Adrenal gland (tissue), 12 donors: ENCODE results near the gene HADHA. TPM values are rescaled to one million over a fixed set of nuclear protein-coding genes. Genes with fewer than 3 reads are reported as not detected.
A peak's percentile ranks its signal among the peaks of the same experiment; 100 is the strongest.

Source experiments
- DNase-seq, 7 donors: peaks; one replicate each; pipeline ENCODE4 v3.0.0-alpha.2; 2019 to 2020
- H3K27ac ChIP-seq, 5 donors: fragments of 200-600 bp; sonication (generic) in 4 of 5; 1 replicate in 3 of 5; 2 replicates in 2 of 5; pipeline versions ENCODE4 v1.5.1 to v1.8.0; 2016 to 2020; ENCODE audit warnings: mild to moderate bottlenecking in 1 of 5
- H3K27me3 ChIP-seq: fragments of 200-600 bp; 2 replicates; pipeline ENCODE4 v1.8.0; 2021
- H3K36me3 ChIP-seq, 2 donors: fragments of 200-600 bp; replicated peaks in 1 of 2; 1 replicate in 1 of 2; 2 replicates in 1 of 2; pipeline versions ENCODE4 v1.5.1 to v1.8.0; 2018 to 2022
- H3K4me1 ChIP-seq, 2 donors: fragments of 200-600 bp; replicated peaks in 1 of 2; 1 replicate in 1 of 2; 2 replicates in 1 of 2; pipeline versions ENCODE4 v1.5.1 to v1.8.0; 2018 to 2021
- H3K4me3 ChIP-seq, 4 donors: fragments of 200-600 bp; sonication (generic) in 3 of 4; one replicate each; pipeline ENCODE4 v1.5.1; 2016 to 2018
- H3K9me3 ChIP-seq, 3 donors: fragments of 200-600 bp; sonication (generic) in 1 of 3; replicated peaks in 1 of 3; 1 replicate in 2 of 3; 2 replicates in 1 of 3; pipeline versions ENCODE4 v1.5.1 to v1.8.0; 2016 to 2021
- CTCF ChIP-seq, 6 experiments: fragments of 450-650 bp in 4 of 6; fragments of 200-600 bp in 2 of 6; sonication (generic) in 1 of 6; IDR thresholded peaks; 1 replicate in 5 of 6; 2 replicates in 1 of 6; pipeline versions ENCODE4 v1.5.1 to v1.8.0; 2016 to 2021; ENCODE audit warnings: antibody characterized with exemption in 6 of 6, mild to moderate bottlenecking in 2 of 6, moderate library complexity in 1 of 6
- POLR2A ChIP-seq, 2 donors: fragments of 450-650 bp; IDR thresholded peaks; one replicate each; pipeline ENCODE4 v1.6.1; 2017; ENCODE audit warnings: antibody characterized with exemption in 2 of 2, mild to moderate bottlenecking in 2 of 2, moderate library complexity in 1 of 2
- WGBS, 4 donors: extraction: QIAGEN DNeasy Blood & Tissue Kit in 2 of 4; methylation state at CpG; one replicate each; pipeline versions ENCODE4 v1.1.5 to v1.1.7; 2013 to 2017; 5-methylcytosine and 5-hydroxymethylcytosine counted together
- intact Hi-C, 2 donors: fragments of 100-400 bp; cut with DNase I; formaldehyde crosslinking; loops; one replicate each; pipeline versions ENCODE4 v1.14.1 to v1.15.0; 2022 to 2023
- polyA plus RNA-seq, 3 donors: library from polyadenylated mRNA; stranded (reverse); fragments of 200-250 nt in 2 of 3; fragments of 350-450 nt in 1 of 3; fragmentation: Illumina TruSeq in 1 of 3; extraction: RNeasy Lipid Tissue Mini Kit (QIAGEN cat#74804) in 1 of 3; gene quantifications; one replicate each; pipeline ENCODE4 v1.2.3, GENCODE V29; 2013 to 2014
- total RNA-seq, 9 donors: library from RNA; depleted of rRNA in 4 of 9; stranded (reverse); fragments of >200 nt in 4 of 9; fragments of 120-200 nt in 1 of 9; fragmentation: NEBNext Ultra II Directional in 1 of 9; extraction: Animal tissue kit (Norgen Biotek cat#: 25700) in 1 of 9; gene quantifications; one replicate each; pipeline versions ENCODE4 v1.1.0 to v1.2.4, GENCODE V29; 2013 to 2023
- donor health status: healthy with polysubstance abuse.
- donor health status: Bipolar disorder and iron deficiency.
- donor health status: DM: yes; HTN: yes; CAD: no.
- donor health status: DM: no; HTN: no; CAD: no.
- donor health status: DM: no; HTN: no; CAD: no.
- donor health status: DM: yes; HTN: yes; CAD: no.

Gene HADHA
- total and polyA plus RNA-seq, 12 donors = 43.8 to 353 (median 210) TPM

GRCh38 chr2:26279886-26280285 lies 35.5 kb upstream of the HADHA start:
- Histone ChIP-seq H3K27ac (no peak overlapping the region), H3K9me3 (no peaks in the 10 kb centered on the region), H3K36me3 (peaks cover 0 to 77% of the 10 kb centered on the region in 2 donors), H3K4me1 (peaks cover under 1 to 5% of the 10 kb centered on the region in 2 donors), H3K27me3 (no peaks in the 10 kb centered on the region), H3K4me3 (no peak overlapping the region)
- DNase-seq = no peak
- 87 to 95% (median 90%) methylated on average over 3 of the region's 3 CpGs for WGBS, 4 donors
- intact Hi-C loops = no loop called here
- TF ChIP-seq CTCF (IDR thresholded peaks at IDR 0.05) (no peak), POLR2A (IDR thresholded peaks at IDR 0.05) (no peak)

- peaks cover 12 to 35% of the 10 kb centered on the region in 2 donors for H3K4me1 ChIP-seq
- WGBS, 4 donors = 86 to 94% (median 91%) methylated on average over 4 of the region's 4 CpGs
- TF ChIP-seq CTCF (IDR thresholded peaks at IDR 0.05) (no peak), POLR2A (IDR thresholded peaks at IDR 0.05) (no peak)
- DNase-seq = no peak
- intact Hi-C loops = no loop called here
- H3K9me3 ChIP-seq = no peaks in the 10 kb centered on the region
- H3K27ac ChIP-seq = peak overlapping the region in 1 of 5 donors; percentile 8
- H3K4me3 ChIP-seq = no peak overlapping the region
- no peaks in the 10 kb centered on the region for H3K27me3 ChIP-seq
- H3K36me3 ChIP-seq = peaks cover 0 to 49% of the 10 kb centered on the region in 2 donors
These were observed 32.2 kb upstream of the HADHA start for GRCh38 chr2:26276484-26277227.

- peaks cover 12 to 50% of the 10 kb centered on the region in 2 donors for H3K4me1 ChIP-seq
- peak; percentile 78 to 95 (median 90) for DNase-seq
- H3K36me3 ChIP-seq = peaks cover 0 to 26% of the 10 kb centered on the region in 2 donors
- intact Hi-C loops = no loop called here
- no peaks in the 10 kb centered on the region for H3K9me3 ChIP-seq
- TF ChIP-seq CTCF (IDR thresholded peaks at IDR 0.05) (peak in 2 of 6 experiments; percentile 15 to 23), POLR2A (IDR thresholded peaks at IDR 0.05) (no peak)
- H3K27ac ChIP-seq = peak overlapping the region; percentile 28 to 92 (median 59)
- H3K27me3 ChIP-seq = no peaks in the 10 kb centered on the region
- 11 to 20% (median 19%) methylated on average over 5 of the region's 5 CpGs for WGBS, 4 donors
- no peak overlapping the region for H3K4me3 ChIP-seq
These were observed 29.7 kb upstream of the HADHA start for GRCh38 chr2:26274058-26274613.

GRCh38 chr2:26273501-26273900 lies 29.1 kb upstream of the HADHA start:
- Histone ChIP-seq H3K27me3 (no peaks in the 10 kb centered on the region), H3K4me1 (peaks cover 12 to 54% of the 10 kb centered on the region in 2 donors), H3K27ac (peak overlapping the region; percentile 6 to 92 (median 54)), H3K4me3 (peak overlapping the region in 1 of 4 donors; percentile 14), H3K9me3 (no peaks in the 10 kb centered on the region), H3K36me3 (peaks cover 0 to 19% of the 10 kb centered on the region in 2 donors)
- intact Hi-C loops = no loop called here
- no peak for TF ChIP-seq POLR2A (IDR thresholded peaks at IDR 0.05)
- TF ChIP-seq CTCF (IDR thresholded peaks at IDR 0.05) = no peak
- 20 to 37% (median 31%) methylated on average over 2 of the region's 2 CpGs for WGBS, 4 donors
- no peak for DNase-seq
